ENCODE results near the gene PPP1R14B.

DNA sequence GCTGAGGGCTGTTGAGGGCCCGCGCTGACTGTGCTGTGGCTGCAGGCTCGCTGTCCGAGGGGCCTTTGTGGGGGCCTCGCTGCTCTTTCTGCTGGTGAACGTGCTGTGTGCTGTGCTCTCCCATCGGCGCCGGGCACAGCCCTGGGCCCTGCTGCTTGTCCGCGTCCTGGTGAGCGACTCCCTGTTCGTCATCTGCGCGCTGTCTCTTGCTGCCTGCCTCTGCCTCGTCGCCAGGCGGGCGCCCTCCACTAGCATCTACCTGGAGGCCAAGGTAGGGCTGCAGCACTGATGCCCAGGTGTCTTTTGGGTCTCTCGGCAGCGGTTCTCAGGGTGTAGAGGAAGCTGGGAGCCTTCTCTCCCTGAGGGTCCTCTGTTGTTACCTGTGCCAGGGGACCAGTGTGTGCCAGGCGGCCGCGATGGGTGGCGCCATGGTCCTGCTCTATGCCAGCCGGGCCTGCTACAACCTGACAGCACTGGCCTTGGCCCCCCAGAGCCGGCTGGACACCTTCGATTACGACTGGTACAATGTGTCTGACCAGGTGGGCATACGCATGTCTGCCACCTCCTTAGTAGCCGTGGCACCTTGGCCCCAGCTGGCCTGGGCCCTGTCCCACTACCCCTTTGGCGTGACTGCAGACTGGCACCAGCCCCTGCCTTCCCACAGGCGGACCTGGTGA, 41.1 kb upstream of the PPP1R14B start:
- TF ChIP-seq CTCF (IDR thresholded peaks at IDR 0.05; ENCODE audit: low read length) = no peak
- no peak for TF ChIP-seq EZH2 (optimal IDR thresholded peaks at IDR 0.05; ENCODE audit: low read depth, low read length)
- TF ChIP-seq EZH2phosphoT487 (IDR thresholded peaks at IDR 0.05; ENCODE audit: low read length) = no peak

Measured in MM.1S (cell line).